Motor neuron (in vitro differentiated cells): Measurements from ENCODE around the gene NSMF. TPM values are rescaled to one million over a fixed set of nuclear protein-coding genes. Genes with fewer than 3 reads are reported as not detected.
A peak's percentile ranks its signal among the peaks of the same experiment; 100 is the strongest.

Experiments used
- ATAC-seq, 8 experiments: fragments of 200-7000 bp; cut with Tn5 transposase; replicated peaks in 6 of 8; 2 replicates each; pipeline ENCODE4 v1.8.0; 2021; ENCODE audit warnings: mild to moderate bottlenecking in 8 of 8, moderate library complexity in 8 of 8
- H3K27ac ChIP-seq, 2 donors: fragments of 250-450 bp; sonication (Bioruptor Pico); 2 replicates each; pipeline ENCODE4 v1.9.0; 2021; ENCODE audit warnings: antibody characterized with exemption in 2 of 2, mild to moderate bottlenecking in 2 of 2, moderate library complexity in 1 of 2
- H3K4me1 ChIP-seq, 2 donors: fragments of 250-450 bp; sonication (Bioruptor Pico); replicated peaks in 1 of 2; 2 replicates each; pipeline ENCODE4 v1.6.1; 2021; ENCODE audit warnings: antibody characterized with exemption in 2 of 2, mild to moderate bottlenecking in 2 of 2, moderate library complexity in 1 of 2
- H3K4me3 ChIP-seq, 5 donors: fragments of 250-450 bp; sonication (Bioruptor Pico); 2 replicates each; pipeline ENCODE4 v1.9.0; 2021; ENCODE audit warnings: antibody characterized with exemption in 5 of 5, mild to moderate bottlenecking in 5 of 5, moderate library complexity in 4 of 5
- WGBS, 10 experiments: fragments of 450-650 bp; shearing (Covaris generic); methylation state at CpG; one replicate each; pipeline ENCODE4 v1.0.0; 2022; 5-methylcytosine and 5-hydroxymethylcytosine counted together
- in situ Hi-C, 9 experiments: fragments of 400-800 bp; cut with MboI; loops; one replicate each; pipeline ENCODE4 v1.15.0; 2021; ENCODE audit warnings: low sequenced_read_pairs in 9 of 9, low pct_unique_long_range_greater_than_20kb in 2 of 9; ENCODE audit not compliant: unreplicated experiment in 9 of 9
- total RNA-seq, 8 experiments: library from RNA; unstranded; fragments of 300-600 nt; gene quantifications; 2 replicates each; pipeline versions ENCODE4 v1.2.3 to v1.2.4, GENCODE V29; 2022

The NSMF gene
- total RNA-seq, 8 experiments from 2014 or later, result 18.0 to 116 (median 26.2) TPM

GRCh38 chr9:137409515-137409914 is 49.6 kb downstream of the NSMF start:
- H3K4me3 ChIP-seq, result no peak overlapping the region
- ATAC-seq, result no peak
- H3K27ac ChIP-seq, result no peak overlapping the region
- in situ Hi-C loops, result loop anchor here in 7 of 9 experiments (10.0 to 25.0 kb wide), 3 partner anchors 97 to 122 kb away; partner anchors contain the start of genes NRARP (in 5 of the 7) and TOR4A (in 1 of the 7)
- WGBS, 10 experiments, result 95 to 100% (median 98%) methylated on average over 3 to 9 of the region's 11 CpGs; no CpG with 5 or more reads in 4 of the 10 experiments
- H3K4me1 ChIP-seq, result peaks cover 11 to 14% of the 10 kb centered on the region in 2 donors

GRCh38 chr9:137408651-137409405 is 50.3 kb downstream of the NSMF start:
- WGBS, 10 experiments, result 75 to 100% (median 95%) methylated on average over 1 to 9 of the region's 24 CpGs; no CpG with 5 or more reads in 5 of the 10 experiments
- Histone ChIP-seq H3K27ac (no peak overlapping the region), H3K4me3 (no peak overlapping the region), H3K4me1 (peaks cover 11 to 14% of the 10 kb centered on the region in 2 donors)
- ATAC-seq, result no peak
- in situ Hi-C loops, result loop anchor here in 7 of 9 experiments (10.0 to 25.0 kb wide), 3 partner anchors 97 to 122 kb away; partner anchors contain the start of genes NRARP (in 5 of the 7) and TOR4A (in 1 of the 7)

GRCh38 chr9:137407590-137408300 is 51.4 kb downstream of the NSMF start:
- H3K4me3 ChIP-seq, result no peak overlapping the region
- no peak overlapping the region for H3K27ac ChIP-seq
- 40 to 76% methylated on average over 1 to 3 of the region's 31 CpGs; no CpG with 5 or more reads in 8 of the 10 experiments for WGBS, 10 experiments
- no peak for ATAC-seq
- in situ Hi-C loops, result loop anchor here in 7 of 9 experiments (10.0 to 25.0 kb wide), 3 partner anchors 95 to 120 kb away; partner anchors contain the start of genes NRARP (in 5 of the 7) and TOR4A (in 1 of the 7)
- H3K4me1 ChIP-seq, result peaks cover 11 to 14% of the 10 kb centered on the region in 2 donors

GRCh38 chr9:137406876-137407589 is 52.1 kb downstream of the NSMF start:
- WGBS, 10 experiments, result 0% methylated on average over 1 of the region's 63 CpGs; no CpG with 5 or more reads in 9 of the 10 experiments
- Histone ChIP-seq H3K4me3 (peak overlapping the region in 4 of 5 donors; percentile 5 to 18 (median 10)), H3K4me1 (peaks cover 6 to 14% of the 10 kb centered on the region in 2 donors), H3K27ac (no peak overlapping the region)
- peak; percentile 87 to 98 (median 92) for ATAC-seq
- in situ Hi-C loops, result loop anchor here in 7 of 9 experiments (10.0 to 25.0 kb wide), 3 partner anchors 95 to 120 kb away; partner anchors contain the start of genes NRARP (in 5 of the 7) and TOR4A (in 1 of the 7)

- Histone ChIP-seq H3K4me1 (peaks cover 2 to 10% of the 10 kb centered on the region in 2 donors), H3K27ac (no peak overlapping the region), H3K4me3 (peak overlapping the region in 2 of 5 donors; percentile 10 to 18)
- in situ Hi-C loops, result loop anchor here in 7 of 9 experiments (10.0 to 25.0 kb wide), 3 partner anchors 94 to 119 kb away; partner anchors contain the start of genes NRARP (in 5 of the 7) and TOR4A (in 1 of the 7)
- 60 to 100% (median 88%) methylated on average over 1 to 12 of the region's 20 CpGs; no CpG with 5 or more reads in 2 of the 10 experiments for WGBS, 10 experiments
- no peak for ATAC-seq
These were observed 52.9 kb downstream of the NSMF start for GRCh38 chr9:137406085-137406760.

GRCh38 chr9:137405677-137406081 is 53.5 kb downstream of the NSMF start:
- H3K4me3 ChIP-seq, result no peak overlapping the region
- H3K4me1 ChIP-seq, result peaks cover 2 to 10% of the 10 kb centered on the region in 2 donors
- no peak for ATAC-seq
- in situ Hi-C loops, result loop anchor here in 7 of 9 experiments (10.0 to 25.0 kb wide), 3 partner anchors 93 to 118 kb away; partner anchors contain the start of genes NRARP (in 5 of the 7) and TOR4A (in 1 of the 7)
- H3K27ac ChIP-seq, result no peak overlapping the region
- WGBS, 10 experiments, result 56 to 100% (median 82%) methylated on average over 1 to 6 of the region's 11 CpGs; no CpG with 5 or more reads in 2 of the 10 experiments

- no peak for ATAC-seq
- no peak overlapping the region for H3K27ac ChIP-seq
- 100% methylated on average over 1 of the region's 24 CpGs; no CpG with 5 or more reads in 9 of the 10 experiments for WGBS, 10 experiments
- in situ Hi-C loops, result loop anchor here in 7 of 9 experiments (10.0 to 25.0 kb wide), 3 partner anchors 93 to 118 kb away; partner anchors contain the start of genes NRARP (in 5 of the 7) and TOR4A (in 1 of the 7)
- peaks cover 2 to 10% of the 10 kb centered on the region in 2 donors for H3K4me1 ChIP-seq
- no peak overlapping the region for H3K4me3 ChIP-seq
These were observed 54.1 kb downstream of the NSMF start for GRCh38 chr9:137404961-137405567.

GRCh38 chr9:137403269-137403668 is 55.9 kb downstream of the NSMF start:
- WGBS, 10 experiments, result no CpG with 5 or more reads among the region's 15 CpGs
- ATAC-seq, result no peak
- Histone ChIP-seq H3K4me3 (no peak overlapping the region), H3K27ac (no peak overlapping the region), H3K4me1 (peaks cover 2 to 10% of the 10 kb centered on the region in 2 donors)
- in situ Hi-C loops, result loop anchor here in 7 of 9 experiments (10.0 to 25.0 kb wide), 3 partner anchors 91 to 116 kb away; partner anchors contain the start of genes NRARP (in 5 of the 7) and TOR4A (in 1 of the 7)

GRCh38 chr9:137402746-137403145 is 56.4 kb downstream of the NSMF start:
- Histone ChIP-seq H3K4me1 (peaks cover 2 to 10% of the 10 kb centered on the region in 2 donors), H3K4me3 (no peak overlapping the region), H3K27ac (no peak overlapping the region)
- 70 to 100% (median 90%) methylated on average over 2 to 6 of the region's 11 CpGs; no CpG with 5 or more reads in 3 of the 10 experiments for WGBS, 10 experiments
- no peak for ATAC-seq
- in situ Hi-C loops, result loop anchor here in 7 of 9 experiments (10.0 to 25.0 kb wide), 3 partner anchors 90 to 115 kb away; partner anchors contain the start of genes NRARP (in 5 of the 7) and TOR4A (in 1 of the 7)

- peaks cover 0 to 5% of the 10 kb centered on the region in 2 donors for H3K4me1 ChIP-seq
- ATAC-seq, result no peak
- in situ Hi-C loops, result no loop called here
- 87 to 100% (median 95%) methylated on average over 1 to 27 of the region's 60 CpGs; no CpG with 5 or more reads in 3 of the 10 experiments for WGBS, 10 experiments
- no peak overlapping the region for H3K4me3 ChIP-seq
- no peak overlapping the region for H3K27ac ChIP-seq
These were observed 60.3 kb downstream of the NSMF start for GRCh38 chr9:137398561-137399468.
